ENCODE measurements around the gene ACSS2.

ACSS2 gene

DNA sequence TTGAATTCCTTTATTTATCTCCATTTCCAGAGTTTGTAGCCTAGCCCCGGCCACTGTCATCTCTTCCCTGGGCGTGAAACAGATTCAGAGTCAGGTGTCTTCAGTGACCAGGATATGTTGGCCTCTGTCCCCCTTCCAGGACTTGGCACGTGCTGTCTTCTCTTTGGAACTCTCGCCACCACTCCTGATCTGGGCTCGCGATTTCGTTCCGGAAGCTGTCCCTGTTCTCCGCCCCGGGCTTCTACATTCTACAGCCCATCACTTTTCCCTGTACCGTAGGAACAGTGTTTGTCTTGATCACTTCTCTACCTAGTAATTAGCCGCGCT is 78.5 kb downstream of the ACSS2 start:
- Histone ChIP-seq H3K36me3 (ENCODE audit: control insufficient read depth in 1 of 2, insufficient read depth in 2 of 2, low read depth in 1 of 2, low read length in 2 of 2) (peaks cover 0 to 22% of the 10 kb centered on the region in 2 experiments), H3K79me1 (replicated peaks; ENCODE audit: low read length, poor library complexity, severe bottlenecking) (peaks cover 4% of the 10 kb centered on the region)
- WGBS = 17% methylated on average over 13 of the region's 13 CpGs

DNA sequence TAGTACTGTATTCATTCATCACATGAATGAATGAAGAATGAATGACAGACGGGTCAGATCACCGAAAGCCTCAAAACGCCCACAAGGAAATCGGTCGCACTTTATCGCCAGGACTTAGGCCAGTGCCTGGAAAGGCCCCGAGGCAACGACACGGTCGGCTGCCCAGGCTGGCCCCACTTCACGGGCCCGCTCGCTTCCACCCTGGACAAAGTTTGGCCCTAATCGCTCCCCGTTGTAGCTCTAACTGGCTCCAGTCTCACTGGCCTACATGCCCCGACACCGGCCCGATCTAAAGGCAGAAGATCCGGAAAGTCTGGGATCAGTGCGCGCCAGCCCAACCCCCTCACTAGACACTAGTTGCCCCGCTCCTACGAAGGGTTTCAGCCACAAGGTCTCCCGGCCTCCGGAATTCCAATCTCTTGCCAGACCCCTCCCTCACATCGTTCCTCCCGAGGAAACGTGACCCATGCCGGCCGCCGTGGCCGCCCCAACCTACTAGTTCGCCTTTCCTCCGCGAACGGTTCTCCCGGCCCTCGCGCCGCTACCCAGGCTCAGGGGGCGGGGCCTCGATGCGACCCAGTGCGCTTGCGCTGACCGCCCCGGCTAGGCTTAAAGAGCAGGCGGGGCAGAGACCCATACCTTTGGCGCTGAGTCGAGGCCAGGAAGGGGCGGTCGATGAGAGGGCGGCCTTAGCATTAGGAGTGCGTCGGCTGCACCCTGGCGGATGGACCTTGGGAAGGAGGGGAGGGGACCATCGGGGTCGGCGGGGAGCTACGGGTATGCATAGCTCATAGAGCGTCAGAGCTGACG is 79.0 kb downstream of the ACSS2 start, which contains the start of the genes GSS and MYH7B:
GSS (minus strand) TSS at position 576 of the 810 bp plus-strand sequence. CDS start 3,954 bp downstream, outside the sequence.
MYH7B (plus strand) TSS at position 638 of the 810 bp plus-strand sequence. CDS start 22,138 bp downstream, outside the sequence.
- Histone ChIP-seq H2BK12ac (ENCODE audit: low read length in 2 of 2) (peak within 1 kb of the TSS in 1 of 2 experiments; percentile 45), H3K4me1 (ENCODE audit: control insufficient read depth, insufficient read depth, low read depth, low read length) (peaks cover 7% of the 10 kb centered on the region), H4K8ac (ENCODE audit: low read length) (peak within 1 kb of the TSS; percentile 89), H3K4me2 (ENCODE audit: low read length, poor library complexity, severe bottlenecking) (peak within 1 kb of the TSS; percentile 82), H3K23ac (ENCODE audit: low read length in 2 of 2) (no peak within 1 kb of the TSS), H2AFZ (ENCODE audit: low read depth, low read length) (peak within 1 kb of the TSS; percentile 66), H3K4me3 (ENCODE audit: insufficient read depth in 1 of 2, low read depth in 1 of 2, low read length in 2 of 2) (peak within 1 kb of the TSS; percentile 60 to 86), H3K18ac (ENCODE audit: low read depth in 1 of 2, low read length in 2 of 2) (peak within 1 kb of the TSS; percentile 75 to 91), H3K9ac (ENCODE audit: low read length) (peak within 1 kb of the TSS; percentile 97), H2BK15ac (ENCODE audit: low read depth, poor library complexity, severe bottlenecking) (peak within 1 kb of the TSS; percentile 39), H2BK5ac (ENCODE audit: low read depth, low read length, poor library complexity, severe bottlenecking) (peak within 1 kb of the TSS; percentile 19), H3K14ac (ENCODE audit: low read length in 2 of 2) (peak within 1 kb of the TSS in 1 of 2 experiments; percentile 13), H2AK5ac (ENCODE audit: low read length, severe bottlenecking) (peak within 1 kb of the TSS; percentile 93), H3K79me1 (replicated peaks; ENCODE audit: low read length, poor library complexity, severe bottlenecking) (peaks cover 4% of the 10 kb centered on the region), H4K91ac (ENCODE audit: low read length) (peak within 1 kb of the TSS; percentile 84), H3K27ac (ENCODE audit: low read length, poor library complexity, severe bottlenecking) (peak within 1 kb of the TSS; percentile 99), H3K9me3 (ENCODE audit: control insufficient read depth, low read length) (no peaks in the 10 kb centered on the region), H3K4ac (ENCODE audit: low read depth in 1 of 2, low read length in 2 of 2) (peak within 1 kb of the TSS; percentile 1 to 71), H3K36me3 (ENCODE audit: control insufficient read depth in 1 of 2, insufficient read depth in 2 of 2, low read depth in 1 of 2, low read length in 2 of 2) (peaks cover 0 to 17% of the 10 kb centered on the region in 2 experiments), H3K27me3 (ENCODE audit: control insufficient read depth in 1 of 2, insufficient read depth in 1 of 2, low read length in 2 of 2) (no peaks in the 10 kb centered on the region), H2BK120ac (ENCODE audit: low read depth, low read length) (peak within 1 kb of the TSS; percentile 52)
- under 1% methylated on average over 62 of the region's 62 CpGs for WGBS
- peak; percentile 96 for DNase-seq

More for the DNA sequence above, 78.5 kb downstream of the ACSS2 start:
- peak overlapping the region; percentile 97 for H3K9ac ChIP-seq (ENCODE audit: low read length)
- H3K18ac ChIP-seq (ENCODE audit: low read depth in 1 of 2, low read length in 2 of 2) = peak overlapping the region; percentile 75 to 91
- H3K23ac ChIP-seq (ENCODE audit: low read length in 2 of 2) = no peak overlapping the region
- no peak overlapping the region for H2BK120ac ChIP-seq (ENCODE audit: low read depth, low read length)
- no peak for DNase-seq
- no peak overlapping the region for H2BK15ac ChIP-seq (ENCODE audit: low read depth, poor library complexity, severe bottlenecking)
- H3K9me3 ChIP-seq (ENCODE audit: control insufficient read depth, low read length) = no peaks in the 10 kb centered on the region
- peak overlapping the region; percentile 93 for H2AK5ac ChIP-seq (ENCODE audit: low read length, severe bottlenecking)
- no peak overlapping the region for H3K14ac ChIP-seq (ENCODE audit: low read length in 2 of 2)
- H3K4me2 ChIP-seq (ENCODE audit: low read length, poor library complexity, severe bottlenecking) = peak overlapping the region; percentile 82
- H2BK12ac ChIP-seq (ENCODE audit: low read length in 2 of 2) = no peak overlapping the region
- peak overlapping the region; percentile 20 for H4K8ac ChIP-seq (ENCODE audit: low read length)
- H2BK5ac ChIP-seq (ENCODE audit: low read depth, low read length, poor library complexity, severe bottlenecking) = no peak overlapping the region
- peak overlapping the region; percentile 99 for H3K27ac ChIP-seq (ENCODE audit: low read length, poor library complexity, severe bottlenecking)
- H3K4me1 ChIP-seq (ENCODE audit: control insufficient read depth, insufficient read depth, low read depth, low read length) = peaks cover 7% of the 10 kb centered on the region
- H2AFZ ChIP-seq (ENCODE audit: low read depth, low read length) = peak overlapping the region; percentile 64
- no peaks in the 10 kb centered on the region for H3K27me3 ChIP-seq (ENCODE audit: control insufficient read depth in 1 of 2, insufficient read depth in 1 of 2, low read length in 2 of 2)
- peak overlapping the region; percentile 40 to 86 for H3K4me3 ChIP-seq (ENCODE audit: insufficient read depth in 1 of 2, low read depth in 1 of 2, low read length in 2 of 2)
- no peak overlapping the region for H4K91ac ChIP-seq (ENCODE audit: low read length)
- peak overlapping the region; percentile 1 to 71 for H3K4ac ChIP-seq (ENCODE audit: low read depth in 1 of 2, low read length in 2 of 2)

DNA sequence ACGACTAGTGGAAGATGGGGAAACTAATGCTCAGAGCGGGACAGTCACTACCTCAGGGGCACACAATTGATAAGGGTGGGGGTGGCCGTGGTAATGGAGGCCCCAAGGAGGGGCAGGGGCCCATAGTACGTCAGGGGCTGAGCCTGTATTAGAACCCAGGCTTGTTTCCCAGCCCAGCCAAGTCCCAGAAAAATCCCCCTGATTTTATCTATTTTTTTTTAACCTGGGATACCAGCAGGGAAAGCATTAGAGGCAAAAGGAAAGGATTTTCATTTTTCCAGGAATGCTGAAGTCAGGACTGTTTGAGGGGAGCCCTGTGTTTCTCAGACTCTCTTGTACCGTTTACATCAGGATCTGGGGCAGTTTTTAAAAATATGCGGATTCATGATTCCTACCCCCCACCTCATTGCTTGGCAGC is 79.6 kb downstream of the ACSS2 start:
- Histone ChIP-seq H3K23ac (ENCODE audit: low read length in 2 of 2) (no peak overlapping the region), H3K36me3 (ENCODE audit: control insufficient read depth in 1 of 2, insufficient read depth in 2 of 2, low read depth in 1 of 2, low read length in 2 of 2) (peaks cover 0 to 11% of the 10 kb centered on the region in 2 experiments), H3K18ac (ENCODE audit: low read depth in 1 of 2, low read length in 2 of 2) (peak overlapping the region; percentile 34 to 75), H2AK5ac (ENCODE audit: low read length, severe bottlenecking) (peak overlapping the region; percentile 27), H2BK120ac (ENCODE audit: low read depth, low read length) (peak overlapping the region; percentile 52), H2BK5ac (ENCODE audit: low read depth, low read length, poor library complexity, severe bottlenecking) (no peak overlapping the region), H3K4me1 (ENCODE audit: control insufficient read depth, insufficient read depth, low read depth, low read length) (peaks cover 9% of the 10 kb centered on the region), H2AFZ (ENCODE audit: low read depth, low read length) (peak overlapping the region; percentile 66), H3K9ac (ENCODE audit: low read length) (peak overlapping the region; percentile 97), H4K8ac (ENCODE audit: low read length) (peak overlapping the region; percentile 87), H2BK12ac (ENCODE audit: low read length in 2 of 2) (peak overlapping the region in 1 of 2 experiments; percentile 45), H3K4ac (ENCODE audit: low read depth in 1 of 2, low read length in 2 of 2) (no peak overlapping the region), H4K91ac (ENCODE audit: low read length) (peak overlapping the region; percentile 84), H3K4me2 (ENCODE audit: low read length, poor library complexity, severe bottlenecking) (peak overlapping the region; percentile 50), H3K79me1 (replicated peaks; ENCODE audit: low read length, poor library complexity, severe bottlenecking) (peaks cover 4% of the 10 kb centered on the region), H3K27me3 (ENCODE audit: control insufficient read depth in 1 of 2, insufficient read depth in 1 of 2, low read length in 2 of 2) (no peaks in the 10 kb centered on the region), H3K9me3 (ENCODE audit: control insufficient read depth, low read length) (no peaks in the 10 kb centered on the region), H3K4me3 (ENCODE audit: insufficient read depth in 1 of 2, low read depth in 1 of 2, low read length in 2 of 2) (peak overlapping the region; percentile 60 to 86), H3K27ac (ENCODE audit: low read length, poor library complexity, severe bottlenecking) (peak overlapping the region; percentile 55), H3K14ac (ENCODE audit: low read length in 2 of 2) (peak overlapping the region in 1 of 2 experiments; percentile 11), H2BK15ac (ENCODE audit: low read depth, poor library complexity, severe bottlenecking) (no peak overlapping the region)
- DNase-seq = no peak
- 31% methylated on average over 5 of the region's 6 CpGs for WGBS

DNA sequence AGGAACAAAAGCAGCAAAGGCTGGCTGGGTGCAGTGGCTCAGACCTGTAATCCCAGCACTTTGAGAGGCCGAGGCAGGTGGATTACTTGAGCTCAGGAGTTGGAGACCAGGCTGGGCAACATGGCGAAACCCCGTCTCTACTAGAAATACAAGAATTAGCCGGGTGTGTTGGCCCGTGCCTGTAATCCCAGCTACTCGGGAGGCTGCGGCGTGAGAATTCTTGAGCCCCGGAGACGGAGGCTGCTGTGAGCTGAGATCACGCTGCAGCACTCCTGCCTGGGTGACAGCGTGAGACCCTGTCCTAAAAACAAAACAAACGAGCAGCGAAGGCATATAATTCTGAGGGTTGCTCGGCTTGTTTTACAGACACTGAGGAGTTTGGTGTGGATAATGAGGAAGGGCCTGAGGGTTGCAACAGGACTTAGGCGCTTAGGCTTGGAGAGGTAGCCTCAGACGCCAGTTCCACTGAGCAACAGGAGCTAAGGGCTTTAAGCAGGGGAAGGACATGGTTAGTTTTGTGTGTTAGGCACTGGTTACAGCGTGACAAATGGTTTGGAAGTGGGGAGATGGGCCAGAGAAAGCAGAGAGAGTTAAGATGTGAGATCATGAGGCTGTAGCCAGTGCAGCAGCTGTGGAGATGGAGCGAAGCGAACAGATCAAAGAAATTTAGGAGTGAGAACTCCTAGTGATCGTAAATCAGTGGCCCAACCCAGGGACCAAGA is 80.5 kb downstream of the ACSS2 start:
- H3K36me3 ChIP-seq (ENCODE audit: control insufficient read depth in 1 of 2, insufficient read depth in 2 of 2, low read depth in 1 of 2, low read length in 2 of 2) = peaks cover 0 to 3% of the 10 kb centered on the region in 2 experiments
- no peak for DNase-seq
- no peak overlapping the region for H2BK120ac ChIP-seq (ENCODE audit: low read depth, low read length)
- no peak overlapping the region for H3K4me3 ChIP-seq (ENCODE audit: insufficient read depth in 1 of 2, low read depth in 1 of 2, low read length in 2 of 2)
- no peak overlapping the region for H3K18ac ChIP-seq (ENCODE audit: low read depth in 1 of 2, low read length in 2 of 2)
- H2BK5ac ChIP-seq (ENCODE audit: low read depth, low read length, poor library complexity, severe bottlenecking) = no peak overlapping the region
- peaks cover 4% of the 10 kb centered on the region for H3K4me1 ChIP-seq (ENCODE audit: control insufficient read depth, insufficient read depth, low read depth, low read length)
- H3K79me1 ChIP-seq (replicated peaks; ENCODE audit: low read length, poor library complexity, severe bottlenecking) = peaks cover 1% of the 10 kb centered on the region
- H2AK5ac ChIP-seq (ENCODE audit: low read length, severe bottlenecking) = no peak overlapping the region
- no peak overlapping the region for H2BK12ac ChIP-seq (ENCODE audit: low read length in 2 of 2)
- H3K27ac ChIP-seq (ENCODE audit: low read length, poor library complexity, severe bottlenecking) = no peak overlapping the region
- no peak overlapping the region for H4K91ac ChIP-seq (ENCODE audit: low read length)
- peak overlapping the region; percentile 97 for H3K9ac ChIP-seq (ENCODE audit: low read length)
- no peaks in the 10 kb centered on the region for H3K9me3 ChIP-seq (ENCODE audit: control insufficient read depth, low read length)
- H3K4me2 ChIP-seq (ENCODE audit: low read length, poor library complexity, severe bottlenecking) = no peak overlapping the region
- no peak overlapping the region for H4K8ac ChIP-seq (ENCODE audit: low read length)
- H3K4ac ChIP-seq (ENCODE audit: low read depth in 1 of 2, low read length in 2 of 2) = no peak overlapping the region
- WGBS = 95% methylated on average over 21 of the region's 21 CpGs
- no peaks in the 10 kb centered on the region for H3K27me3 ChIP-seq (ENCODE audit: control insufficient read depth in 1 of 2, insufficient read depth in 1 of 2, low read length in 2 of 2)
- no peak overlapping the region for H3K23ac ChIP-seq (ENCODE audit: low read length in 2 of 2)
- no peak overlapping the region for H3K14ac ChIP-seq (ENCODE audit: low read length in 2 of 2)
- H2BK15ac ChIP-seq (ENCODE audit: low read depth, poor library complexity, severe bottlenecking) = no peak overlapping the region
- no peak overlapping the region for H2AFZ ChIP-seq (ENCODE audit: low read depth, low read length)
